ENCODE results near the gene SLFN12L.

- peak; percentile 39 for TF ChIP-seq CTCF (IDR thresholded peaks at IDR 0.05)
- peak in 1 of 2 experiments; percentile 43; a peak in 1 of 4 replicates for TF ChIP-seq EP300 (IDR thresholded peaks at IDR 0.05; ENCODE audit: borderline replicate concordance in 1 of 2, low read depth in 1 of 2, low read length in 1 of 2)
Measured at GRCh38 chr17:35433075-35433894, 104.2 kb downstream of the SLFN12L start.
